Activated T-cell treated with anti-CD3 and anti-CD28 coated beads for 4 hours (primary cell): ENCODE results near the gene ICAM4.

Source experiments
- DNase-seq: peaks from one replicate; pipeline ENCODE4 v3.0.0-alpha.2; 2020

The ICAM4 gene

DNA sequence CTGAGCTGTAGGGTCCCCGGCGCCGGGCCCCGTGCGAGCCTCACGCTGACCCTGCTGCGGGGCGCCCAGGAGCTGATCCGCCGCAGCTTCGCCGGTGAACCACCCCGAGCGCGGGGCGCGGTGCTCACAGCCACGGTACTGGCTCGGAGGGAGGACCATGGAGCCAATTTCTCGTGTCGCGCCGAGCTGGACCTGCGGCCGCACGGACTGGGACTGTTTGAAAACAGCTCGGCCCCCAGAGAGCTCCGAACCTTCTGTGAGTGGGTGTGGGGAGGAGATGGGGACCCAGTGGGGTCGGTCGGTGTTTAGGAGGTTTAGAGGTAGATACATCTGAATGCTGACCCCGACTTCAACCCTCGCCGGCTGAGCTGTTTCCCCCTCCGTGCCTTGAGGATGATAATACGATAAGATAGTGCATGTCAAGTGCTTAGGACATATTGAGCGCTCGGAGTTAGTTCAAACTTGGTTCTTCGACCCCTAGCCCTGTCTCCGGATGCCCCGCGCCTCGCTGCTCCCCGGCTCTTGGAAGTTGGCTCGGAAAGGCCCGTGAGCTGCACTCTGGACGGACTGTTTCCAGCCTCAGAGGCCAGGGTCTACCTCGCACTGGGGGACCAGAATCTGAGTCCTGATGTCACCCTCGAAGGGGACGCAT lies 4.9 kb downstream of the ICAM4 start:
- no peak for DNase-seq

DNA sequence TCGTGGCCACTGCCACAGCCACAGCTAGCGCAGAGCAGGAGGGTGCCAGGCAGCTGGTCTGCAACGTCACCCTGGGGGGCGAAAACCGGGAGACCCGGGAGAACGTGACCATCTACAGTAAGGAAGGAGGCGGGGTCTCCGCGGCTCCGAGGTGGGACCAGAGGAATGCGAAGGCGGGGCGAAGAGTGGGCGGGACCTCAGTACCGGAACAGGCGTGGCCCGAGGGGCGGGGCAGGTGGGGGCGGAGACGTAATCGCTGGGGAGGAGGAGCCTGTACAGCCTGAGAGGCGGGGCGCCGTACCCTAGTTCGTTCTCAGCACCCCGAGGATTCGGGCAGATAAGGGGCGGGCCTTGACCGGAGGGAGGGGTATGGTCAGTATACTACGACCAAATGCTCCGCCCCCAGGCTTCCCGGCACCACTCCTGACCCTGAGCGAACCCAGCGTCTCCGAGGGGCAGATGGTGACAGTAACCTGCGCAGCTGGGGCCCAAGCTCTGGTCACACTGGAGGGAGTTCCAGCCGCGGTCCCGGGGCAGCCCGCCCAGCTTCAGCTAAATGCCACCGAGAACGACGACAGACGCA lies 5.5 kb downstream of the ICAM4 start:
- DNase-seq = peak; percentile 67

DNA sequence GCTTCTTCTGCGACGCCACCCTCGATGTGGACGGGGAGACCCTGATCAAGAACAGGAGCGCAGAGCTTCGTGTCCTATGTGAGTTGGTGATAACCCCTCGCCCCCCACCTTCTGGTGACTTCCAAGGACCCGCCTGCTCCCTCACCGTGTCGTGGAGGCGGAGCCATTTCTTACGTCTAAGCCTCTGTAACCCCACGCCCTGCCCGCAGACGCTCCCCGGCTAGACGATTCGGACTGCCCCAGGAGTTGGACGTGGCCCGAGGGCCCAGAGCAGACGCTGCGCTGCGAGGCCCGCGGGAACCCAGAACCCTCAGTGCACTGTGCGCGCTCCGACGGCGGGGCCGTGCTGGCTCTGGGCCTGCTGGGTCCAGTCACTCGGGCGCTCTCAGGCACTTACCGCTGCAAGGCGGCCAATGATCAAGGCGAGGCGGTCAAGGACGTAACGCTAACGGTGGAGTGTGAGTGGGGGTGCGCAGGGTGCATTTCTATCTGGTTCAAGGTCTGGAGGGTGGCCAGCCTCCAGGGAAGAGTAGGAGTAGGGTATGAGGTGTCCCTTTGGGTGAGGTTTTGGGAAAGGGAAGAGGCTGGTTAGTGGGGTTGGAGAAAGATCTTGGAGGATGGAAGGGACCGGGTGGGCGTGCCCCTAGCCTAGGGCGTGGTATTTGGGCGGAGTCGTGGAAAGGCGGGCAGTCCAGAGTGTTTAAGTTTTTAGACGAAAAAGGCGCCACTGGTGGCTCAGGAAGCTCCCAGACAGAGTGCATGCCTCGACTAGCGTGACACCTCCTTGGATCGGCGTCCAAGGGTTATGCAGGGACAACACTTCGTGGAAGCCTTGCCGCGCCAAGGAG lies 6.3 kb downstream of the ICAM4 start:
- DNase-seq = no peak

DNA sequence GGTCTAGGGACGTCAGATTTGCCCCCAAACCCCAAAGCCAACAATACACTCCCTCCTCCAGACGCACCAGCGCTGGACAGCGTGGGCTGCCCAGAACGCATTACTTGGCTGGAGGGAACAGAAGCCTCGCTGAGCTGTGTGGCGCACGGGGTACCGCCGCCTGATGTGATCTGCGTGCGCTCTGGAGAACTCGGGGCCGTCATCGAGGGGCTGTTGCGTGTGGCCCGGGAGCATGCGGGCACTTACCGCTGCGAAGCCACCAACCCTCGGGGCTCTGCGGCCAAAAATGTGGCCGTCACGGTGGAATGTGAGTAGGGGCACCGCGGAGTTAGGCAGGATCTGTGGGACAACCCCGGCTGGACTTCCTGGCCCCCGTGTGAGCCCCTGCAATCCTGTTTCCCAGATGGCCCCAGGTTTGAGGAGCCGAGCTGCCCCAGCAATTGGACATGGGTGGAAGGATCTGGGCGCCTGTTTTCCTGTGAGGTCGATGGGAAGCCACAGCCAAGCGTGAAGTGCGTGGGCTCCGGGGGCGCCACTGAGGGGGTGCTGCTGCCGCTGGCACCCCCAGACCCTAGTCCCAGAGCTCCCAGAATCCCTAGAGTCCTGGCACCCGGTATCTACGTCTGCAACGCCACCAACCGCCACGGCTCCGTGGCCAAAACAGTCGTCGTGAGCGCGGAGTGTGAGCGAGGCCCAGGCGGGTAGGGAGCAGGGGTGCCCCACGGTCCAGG lies 7.0 kb downstream of the ICAM4 start:
- no peak for DNase-seq

DNA sequence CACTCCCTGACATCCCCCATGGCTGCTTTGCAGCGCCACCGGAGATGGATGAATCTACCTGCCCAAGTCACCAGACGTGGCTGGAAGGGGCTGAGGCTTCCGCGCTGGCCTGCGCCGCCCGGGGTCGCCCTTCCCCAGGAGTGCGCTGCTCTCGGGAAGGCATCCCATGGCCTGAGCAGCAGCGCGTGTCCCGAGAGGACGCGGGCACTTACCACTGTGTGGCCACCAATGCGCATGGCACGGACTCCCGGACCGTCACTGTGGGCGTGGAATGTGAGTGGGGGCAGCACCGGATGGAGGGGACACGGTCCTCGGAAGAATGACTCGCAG lies 7.6 kb downstream of the ICAM4 start:
- no peak for DNase-seq

DNA sequence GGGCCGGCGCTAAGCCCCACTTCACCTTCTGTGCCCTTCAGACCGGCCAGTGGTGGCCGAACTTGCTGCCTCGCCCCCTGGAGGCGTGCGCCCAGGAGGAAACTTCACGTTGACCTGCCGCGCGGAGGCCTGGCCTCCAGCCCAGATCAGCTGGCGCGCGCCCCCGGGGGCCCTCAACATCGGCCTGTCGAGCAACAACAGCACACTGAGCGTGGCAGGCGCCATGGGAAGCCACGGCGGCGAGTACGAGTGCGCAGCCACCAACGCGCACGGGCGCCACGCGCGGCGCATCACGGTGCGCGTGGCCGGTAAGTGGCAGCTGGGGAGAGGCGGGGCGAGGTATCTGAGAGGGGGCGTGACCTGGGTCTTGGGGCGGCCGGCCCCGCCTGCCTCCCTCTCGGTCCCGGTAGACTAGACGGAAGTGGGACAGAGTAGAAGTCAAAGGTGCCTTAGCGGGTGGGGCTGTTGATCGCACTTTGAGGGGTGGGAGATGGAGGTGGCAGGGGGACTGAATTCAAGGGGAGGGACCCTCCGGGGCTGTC lies 8.6 kb downstream of the ICAM4 start:
- peak; percentile 50 for DNase-seq

DNA sequence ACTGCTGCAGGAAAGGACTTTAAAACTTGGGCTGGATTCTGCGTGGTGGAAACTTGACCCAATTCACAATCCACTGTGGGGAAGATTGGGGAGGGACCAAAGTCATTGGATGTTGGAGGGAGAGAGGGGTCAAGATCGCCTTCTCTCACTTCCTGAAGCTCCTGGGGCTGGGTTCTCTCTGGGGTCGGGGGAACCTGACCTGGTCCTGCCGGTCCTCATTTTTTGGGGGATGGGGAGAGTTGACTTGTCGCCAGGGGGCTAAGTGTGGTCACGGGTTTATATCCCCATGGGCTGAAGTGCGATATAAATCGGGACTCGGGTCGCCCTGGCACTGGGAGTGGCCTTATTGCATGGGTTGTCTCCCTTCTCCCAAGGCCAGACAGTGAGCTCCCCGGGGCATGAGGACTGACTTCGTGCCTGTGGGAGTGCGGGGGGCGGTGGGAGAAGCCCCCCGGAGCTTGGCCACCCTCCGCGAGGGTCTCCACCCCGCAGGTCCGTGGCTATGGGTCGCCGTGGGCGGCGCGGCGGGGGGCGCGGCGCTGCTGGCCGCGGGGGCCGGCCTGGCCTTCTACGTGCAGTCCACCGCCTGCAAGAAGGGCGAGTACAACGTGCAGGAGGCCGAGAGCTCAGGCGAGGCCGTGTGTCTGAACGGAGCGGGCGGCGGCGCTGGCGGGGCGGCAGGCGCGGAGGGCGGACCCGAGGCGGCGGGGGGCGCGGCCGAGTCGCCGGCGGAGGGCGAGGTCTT lies 9.3 kb downstream of the ICAM4 start:
- DNase-seq = no peak

DNA sequence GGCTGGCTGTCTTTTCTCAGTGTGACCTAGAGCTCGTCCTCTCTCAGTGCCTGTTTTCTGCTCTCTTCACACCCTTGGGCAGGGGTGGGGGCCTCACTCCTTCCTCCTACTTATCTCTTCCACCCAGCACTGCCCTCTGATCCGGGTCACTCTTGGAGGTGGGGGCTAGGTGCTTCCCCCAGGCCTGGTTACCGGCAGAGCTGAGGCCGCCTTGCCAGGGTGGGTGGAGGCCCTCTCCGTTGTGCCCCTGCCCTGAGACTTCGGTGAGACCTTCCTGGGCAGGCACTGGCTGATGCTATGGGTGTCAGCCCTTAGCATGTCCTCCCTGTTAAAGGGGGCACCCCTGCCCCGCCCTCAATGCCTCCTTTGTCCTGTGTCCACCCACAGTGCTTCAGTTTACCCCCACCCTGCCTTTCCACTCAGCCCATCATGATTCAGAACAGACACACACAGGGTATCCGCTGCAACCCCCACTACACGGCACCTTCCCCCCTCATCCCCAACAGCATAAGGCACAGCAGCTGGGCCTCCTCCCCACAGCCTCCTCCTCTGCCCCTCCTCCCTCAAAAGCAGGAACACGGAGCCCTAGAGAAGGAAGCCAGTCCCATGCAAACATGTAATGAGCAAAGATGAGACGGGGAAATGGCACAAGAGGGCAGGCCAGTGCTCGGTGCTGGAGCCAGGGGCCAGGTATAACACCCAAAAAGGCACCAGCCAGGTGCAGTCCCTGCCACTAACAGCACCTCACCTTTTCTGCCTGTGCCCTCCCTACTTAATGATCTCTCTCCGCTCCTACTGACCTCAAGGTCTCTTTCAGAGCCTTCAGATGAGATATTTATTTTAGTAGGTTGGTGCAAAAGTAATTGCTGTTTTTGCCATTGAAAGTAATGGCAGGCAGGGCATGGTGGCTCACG lies 13.0 kb downstream of the ICAM4 start:
- no peak for DNase-seq

DNA sequence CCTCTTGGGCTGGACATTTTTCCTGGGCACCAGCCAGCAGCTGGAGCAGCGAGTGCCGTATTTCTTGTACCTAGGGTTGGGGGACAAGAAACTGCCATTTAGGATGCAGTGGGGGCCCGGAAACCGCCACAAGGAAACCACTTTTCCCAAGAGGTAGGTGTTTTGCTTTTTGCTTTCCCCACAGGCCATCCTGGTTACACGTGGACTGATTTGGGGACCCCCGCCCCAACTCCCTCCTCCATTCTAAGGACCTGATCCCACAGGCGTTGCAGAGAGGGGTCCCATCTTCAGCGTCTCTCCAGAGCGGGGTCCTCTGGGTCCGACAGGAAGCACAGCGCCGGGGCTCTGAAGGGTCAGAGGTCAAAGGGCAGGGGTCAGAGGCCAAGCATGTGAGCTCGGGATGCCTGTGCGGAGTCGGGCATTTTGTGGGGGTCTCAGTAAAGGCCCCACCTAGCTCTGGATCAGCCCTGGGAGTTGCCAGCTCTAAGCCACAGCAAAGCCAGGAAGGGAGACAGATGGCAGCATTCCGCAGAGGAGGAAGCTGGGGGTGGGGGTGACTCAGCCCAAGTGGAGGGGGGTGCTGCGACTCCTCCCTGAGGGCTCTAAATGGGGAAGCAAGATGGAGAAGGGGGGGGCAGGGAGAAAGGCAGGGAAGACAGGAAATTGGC lies 18.5 kb downstream of the ICAM4 start:
- DNase-seq = no peak

DNA sequence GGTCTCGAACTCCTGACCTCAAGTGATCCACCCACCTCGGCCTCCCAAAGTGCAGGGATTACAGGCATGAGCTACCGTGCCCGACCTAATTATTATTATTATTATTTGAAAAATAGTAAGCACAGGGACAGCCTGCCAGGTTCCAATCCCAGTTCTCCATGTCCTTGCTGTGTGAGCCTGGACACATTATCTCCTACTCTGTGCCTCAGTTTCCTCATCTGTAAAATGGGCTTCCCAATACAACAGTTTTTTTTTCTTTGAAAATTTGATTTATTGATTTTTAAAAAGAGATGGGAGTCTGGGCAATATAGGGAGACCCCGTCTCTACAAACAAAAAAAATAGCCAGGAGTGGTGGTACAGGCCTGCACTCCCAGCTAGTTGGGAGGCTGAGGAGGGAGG lies 19.6 kb downstream of the ICAM4 start:
- DNase-seq = no peak

DNA sequence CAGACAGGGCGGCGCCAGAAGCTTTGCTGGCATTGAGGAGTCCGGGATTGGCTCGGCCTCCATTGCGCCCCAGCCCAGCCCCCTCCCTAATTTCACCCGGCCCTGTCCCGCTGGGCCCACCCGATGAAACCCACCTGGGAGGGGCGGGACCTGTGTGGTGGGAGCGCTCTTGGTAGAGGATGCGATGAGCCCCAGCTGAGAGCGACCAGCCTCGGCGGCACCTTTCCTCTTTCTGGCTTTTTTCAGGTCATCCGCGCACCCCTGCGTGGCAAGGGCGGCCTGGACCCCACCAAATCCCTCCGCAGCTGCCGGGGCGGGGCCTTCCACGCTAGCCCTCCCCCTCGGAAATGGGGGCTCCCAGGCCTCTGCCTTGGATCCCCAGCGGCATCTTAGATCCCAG lies 22.7 kb downstream of the ICAM4 start, which contains the start of gene ZGLP1:
TSS of gene ZGLP1 (minus strand) at position 393 of the 400 bp plus-strand sequence.
- no peak for DNase-seq

DNA sequence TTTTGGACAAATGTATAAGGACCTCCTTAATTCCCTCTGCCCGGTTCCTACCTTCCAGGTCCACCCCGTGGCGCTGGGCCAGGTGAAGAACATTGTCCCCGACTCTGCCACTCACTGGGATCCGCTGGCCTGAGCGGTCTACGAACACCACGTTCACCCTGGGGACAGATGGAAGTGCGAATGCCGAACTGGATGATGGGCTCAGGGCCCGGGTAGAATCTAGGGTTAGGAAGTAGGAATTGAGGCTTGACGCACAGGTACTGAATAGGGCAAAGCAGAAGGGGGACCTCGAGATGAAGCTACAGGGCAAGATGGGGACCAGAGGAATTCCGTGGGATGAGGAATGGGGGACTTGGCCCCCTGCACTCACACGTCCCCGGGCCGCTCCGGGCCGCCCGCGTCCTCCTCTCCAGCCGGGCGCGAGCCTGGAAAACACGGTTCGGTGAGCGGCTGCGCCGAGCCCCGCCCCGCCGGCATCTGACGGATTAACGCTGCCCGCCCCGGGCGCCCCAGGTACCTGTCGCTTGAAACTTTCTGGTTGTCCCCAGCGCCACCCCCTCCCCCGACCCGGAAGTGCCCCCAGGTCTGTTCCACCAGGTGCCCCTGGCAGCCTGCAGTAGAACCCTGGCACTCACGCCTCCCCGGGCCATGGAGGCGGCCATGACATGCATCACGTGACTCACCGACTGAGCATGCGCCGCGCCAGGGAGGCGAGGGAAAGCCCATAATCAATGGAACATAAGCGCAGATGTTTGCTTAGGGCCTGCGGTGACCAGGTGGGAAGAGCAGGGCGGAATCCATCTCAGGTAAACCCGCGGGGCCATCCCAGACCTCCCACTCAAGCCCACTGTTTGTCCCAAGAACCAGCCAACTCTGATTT lies 28.8 kb downstream of the ICAM4 start, which contains the start of gene FDX2:
TSS of gene FDX2 (minus strand) at position 681 of the 880 bp plus-strand sequence. CDS start at position 662, 19 bp downstream.
- peak; percentile 93 for DNase-seq

DNA sequence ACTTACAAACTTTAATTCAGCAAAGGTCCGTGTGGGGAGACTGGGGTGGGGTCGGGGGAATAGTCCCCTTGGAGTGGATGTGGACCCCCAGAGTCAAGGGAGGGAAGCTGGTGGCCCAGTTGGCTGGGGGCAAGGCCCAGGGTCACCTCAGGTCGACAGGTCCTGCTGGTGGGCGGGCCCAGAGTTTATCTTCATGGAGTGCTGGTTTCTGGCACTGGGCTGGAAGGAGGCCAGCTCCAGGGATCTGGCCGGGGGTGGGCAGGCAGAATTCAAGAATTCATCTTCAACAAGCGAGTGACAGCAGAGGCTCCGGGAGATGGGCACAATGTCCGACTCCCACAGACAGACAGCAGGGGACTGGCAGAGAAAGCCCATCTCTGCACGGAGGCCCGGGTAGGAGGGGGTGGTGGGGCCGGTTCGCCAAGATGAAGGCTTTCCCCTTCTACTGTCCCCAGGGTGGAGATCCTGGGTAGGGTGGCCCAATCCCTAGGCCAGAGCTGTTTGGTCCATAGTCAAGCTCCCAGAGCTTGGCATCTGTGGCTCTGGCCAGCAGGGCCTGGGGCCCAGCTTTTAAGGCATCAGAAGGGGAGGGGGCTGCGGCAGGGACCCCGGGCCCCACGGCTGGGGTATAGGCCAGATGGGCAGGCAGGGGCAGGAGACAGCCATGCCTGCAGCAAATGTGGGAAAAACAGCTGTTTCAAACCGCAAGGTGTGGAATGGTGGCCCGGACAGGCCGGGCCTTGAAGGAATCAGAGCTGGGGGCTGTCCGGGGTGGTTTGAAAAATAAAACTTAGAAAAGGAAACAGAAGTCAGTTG lies 29.7 kb downstream of the ICAM4 start:
- DNase-seq = no peak

DNA sequence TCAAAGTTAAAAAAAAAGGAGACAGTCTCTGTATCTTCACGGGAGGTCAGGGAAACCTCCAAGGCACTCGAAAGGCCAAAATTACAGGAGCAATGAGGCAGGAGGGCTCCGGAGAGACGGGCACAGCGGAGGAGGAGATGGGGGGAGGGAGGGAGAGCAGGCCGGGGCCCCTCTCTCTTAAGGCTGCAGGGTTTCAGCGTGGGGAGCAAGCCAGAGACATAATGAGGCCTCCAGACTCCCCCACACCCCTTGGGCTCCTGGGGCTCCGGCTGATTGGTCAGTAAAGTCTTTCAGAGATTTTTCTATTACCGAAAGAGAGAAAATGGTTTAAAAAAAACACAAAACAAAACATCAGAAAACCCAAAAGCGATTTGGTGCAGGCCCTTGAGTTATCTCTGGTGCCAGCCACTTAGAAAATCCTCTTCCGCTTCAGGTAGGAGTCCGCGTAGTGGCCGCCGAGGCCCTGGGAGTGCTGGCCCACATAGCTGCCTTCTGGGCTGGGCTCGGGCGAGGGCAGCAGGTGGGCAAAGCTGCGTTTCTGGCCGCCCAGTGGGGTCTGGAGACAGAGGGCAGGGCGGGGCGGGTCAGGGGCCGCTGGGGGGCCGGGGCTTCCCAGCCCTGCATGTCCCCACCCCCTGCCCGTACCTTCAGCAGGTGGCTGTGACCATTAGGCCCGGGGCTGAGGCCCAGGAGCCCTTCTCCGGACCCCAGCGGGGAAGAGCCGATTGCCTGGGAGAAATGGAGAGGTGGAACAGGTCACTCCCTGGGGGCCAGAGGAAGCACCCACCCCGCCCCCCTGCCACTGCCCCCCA lies 30.5 kb downstream of the ICAM4 start:
- no peak for DNase-seq

DNA sequence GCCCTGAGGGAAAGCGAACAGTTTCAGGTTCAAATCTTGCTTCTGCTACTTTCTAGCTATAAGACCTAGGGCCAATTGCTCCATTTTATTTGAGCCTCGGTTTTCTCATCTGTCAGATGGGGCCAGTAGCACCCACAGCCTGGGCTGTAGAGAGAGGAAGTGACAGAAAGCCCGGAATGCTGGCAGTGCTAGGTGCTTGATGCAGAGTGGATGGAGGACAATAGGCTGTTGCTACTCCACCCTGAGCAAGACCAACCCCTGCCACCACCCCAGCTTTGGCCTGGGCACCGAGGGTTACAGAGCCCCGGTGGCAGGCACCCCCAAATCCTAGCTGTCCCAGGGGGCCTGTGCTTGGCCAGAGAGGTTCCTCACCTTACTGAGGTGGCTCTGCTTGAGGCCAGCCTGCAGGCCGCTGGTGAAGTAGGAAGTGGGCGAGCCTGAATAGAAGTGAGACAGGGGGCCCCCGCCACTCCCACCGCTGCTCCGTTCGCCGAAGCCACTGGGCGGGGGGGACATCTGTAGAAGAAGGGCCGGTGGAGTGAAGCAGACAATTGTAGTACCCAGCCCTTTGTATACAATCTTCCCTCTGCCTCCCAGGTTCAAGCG lies 31.2 kb downstream of the ICAM4 start:
- DNase-seq = no peak

DNA sequence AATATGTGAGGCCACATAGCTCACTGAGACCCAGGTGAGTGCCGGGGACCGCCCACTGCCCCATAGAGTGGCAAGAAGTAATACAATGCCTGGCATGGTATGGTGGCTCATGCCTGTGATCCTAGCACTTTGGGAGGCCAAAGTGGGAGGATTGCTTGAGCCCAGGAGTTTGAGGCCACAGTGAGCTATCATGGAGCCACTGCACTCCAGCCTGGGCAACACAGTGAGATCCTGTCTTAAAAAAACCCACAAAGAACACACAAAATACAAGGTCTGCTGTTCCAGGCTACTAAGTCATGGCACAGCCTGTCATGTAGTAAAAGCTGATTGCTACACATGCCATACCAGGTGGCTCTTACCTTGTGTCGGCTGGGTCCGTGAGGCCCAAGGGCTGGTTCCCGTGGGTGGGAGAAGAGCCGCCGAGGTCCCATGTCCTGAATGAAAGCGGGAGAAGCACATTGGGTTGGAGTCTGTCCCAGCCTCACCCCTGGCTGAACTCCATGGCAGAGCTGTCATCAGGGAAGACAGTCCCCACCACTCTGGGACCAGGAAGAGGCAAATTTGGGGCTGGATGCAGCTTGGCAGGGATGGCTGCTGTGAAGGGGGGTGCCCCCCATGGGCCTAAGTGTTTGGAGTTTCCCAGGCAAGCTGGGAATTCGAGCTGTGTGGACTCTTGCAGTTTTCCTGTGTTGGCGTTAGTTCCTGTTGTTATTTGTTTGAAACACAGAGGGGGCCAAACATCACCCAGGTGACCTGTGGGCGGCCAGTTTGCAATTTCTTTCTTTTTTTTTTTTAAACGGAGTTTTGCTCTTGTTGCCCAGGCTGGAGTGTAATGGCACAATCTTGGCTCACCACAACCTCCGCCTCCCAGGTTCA lies 32.3 kb downstream of the ICAM4 start:
- DNase-seq = no peak
